Karpas-422 (cell line): ENCODE data around the gene ZBED4. TPM values are rescaled to one million over a fixed set of nuclear protein-coding genes. Genes with fewer than 3 reads are reported as not detected.
"Not testable (repeated sequence)": the region's sequence is repeated elsewhere in the genome, so short reads cannot be mapped to it uniquely, and the experiment has no call there.

Source experiments
- DNase-seq: peaks from one replicate; pipeline ENCODE4 v3.0.0-alpha.2; 2015
- H2AFZ ChIP-seq: fragments of 200-600 bp; sonication (generic); 2 replicates; pipeline ENCODE4 v1.6.1; 2014; ENCODE audit warnings: antibody characterized with exemption, low read length, mixed read lengths
- H3K27ac ChIP-seq: fragments of 200-600 bp; sonication (generic); 2 replicates; pipeline ENCODE4 v1.5.1; 2014; ENCODE audit warnings: mild to moderate bottlenecking, low read length, moderate library complexity
- H3K27me3 ChIP-seq: fragments of 200-600 bp; sonication (generic); 2 replicates; pipeline ENCODE4 v1.6.1; 2014; ENCODE audit warnings: low read length, mixed read lengths
- H3K36me3 ChIP-seq: fragments of 200-600 bp; sonication (generic); 2 replicates; pipeline ENCODE4 v1.6.1; 2014; ENCODE audit warnings: low read length, mixed read lengths; ENCODE audit not compliant: insufficient read depth
- H3K4me1 ChIP-seq: fragments of 200-600 bp; sonication (generic); 2 replicates; pipeline ENCODE4 v1.6.1; 2014; ENCODE audit warnings: mild to moderate bottlenecking, low read length, mixed read lengths
- H3K4me2 ChIP-seq: fragments of 200-600 bp; sonication (generic); 2 replicates; pipeline ENCODE4 v1.6.1; 2014; ENCODE audit warnings: low read length, low read depth, mild to moderate bottlenecking; ENCODE audit not compliant: poor library complexity, severe bottlenecking
- H3K4me3 ChIP-seq: fragments of 200-600 bp; sonication (generic); 2 replicates; pipeline ENCODE4 v1.5.1; 2014; ENCODE audit warnings: mild to moderate bottlenecking, antibody characterized with exemption, low read length, mixed read lengths
- H3K79me2 ChIP-seq: fragments of 200-600 bp; sonication (generic); 2 replicates; pipeline ENCODE4 v1.6.1; 2014; ENCODE audit warnings: mild to moderate bottlenecking, low read length, mixed read lengths
- H3K9ac ChIP-seq: fragments of 200-600 bp; sonication (generic); 2 replicates; pipeline ENCODE4 v1.6.0; 2014; ENCODE audit warnings: low read length
- H3K9me2 ChIP-seq: fragments of 200-600 bp; sonication (generic), shearing (Covaris generic); replicated peaks from 2 replicates; pipeline ENCODE4 v1.6.0; 2014; ENCODE audit warnings: mild to moderate bottlenecking, low read length, moderate library complexity; ENCODE audit not compliant: insufficient read depth
- H3K9me3 ChIP-seq: fragments of 300-700, 200-600 bp; sonication (generic); 2 replicates; pipeline ENCODE4 v1.6.1; 2014; ENCODE audit warnings: low read length, mixed read lengths
- H4K20me1 ChIP-seq: fragments of 200-600 bp; sonication (generic); 2 replicates; pipeline ENCODE4 v1.6.1; 2014; ENCODE audit warnings: mild to moderate bottlenecking, antibody characterized with exemption, low read length, low read depth; ENCODE audit not compliant: insufficient read depth
- total RNA-seq: library from RNA; depleted of rRNA; stranded (reverse); fragments of >200 nt; shearing (Covaris generic); gene quantifications from 2 replicates; pipeline ENCODE4 v1.2.3, GENCODE V29; 2014; ENCODE audit warnings: low replicate concordance

ZBED4 gene
- total RNA-seq, 1 experiment from 2014 or later = 24.6 TPM

GRCh38 chr22:49814164-49814686 lies 39.4 kb upstream of the ZBED4 start:
- H3K9me2 ChIP-seq = no peaks in the 10 kb centered on the region
- no peak overlapping the region for H3K9ac ChIP-seq
- no peak overlapping the region for H2AFZ ChIP-seq
- DNase-seq = no peak
- no peaks in the 10 kb centered on the region for H3K36me3 ChIP-seq
- no peak overlapping the region for H3K4me2 ChIP-seq
- no peaks in the 10 kb centered on the region for H3K4me1 ChIP-seq
- H3K27me3 ChIP-seq = no peaks in the 10 kb centered on the region
- no peaks in the 10 kb centered on the region for H3K9me3 ChIP-seq
- H4K20me1 ChIP-seq = peaks cover 59% of the 10 kb centered on the region
- no peak overlapping the region for H3K27ac ChIP-seq
- no peak overlapping the region for H3K4me3 ChIP-seq
- H3K79me2 ChIP-seq = peaks cover 96% of the 10 kb centered on the region

GRCh38 chr22:49814856-49815255 lies 38.8 kb upstream of the ZBED4 start:
- Histone ChIP-seq H3K79me2 (peaks cover 98% of the 10 kb centered on the region), H3K4me2 (no peak overlapping the region), H3K9me3 (no peaks in the 10 kb centered on the region), H3K4me1 (no peaks in the 10 kb centered on the region), H3K27me3 (no peaks in the 10 kb centered on the region), H2AFZ (no peak overlapping the region), H3K27ac (no peak overlapping the region), H3K4me3 (no peak overlapping the region), H3K9ac (no peak overlapping the region), H3K36me3 (no peaks in the 10 kb centered on the region), H4K20me1 (peaks cover 60% of the 10 kb centered on the region), H3K9me2 (no peaks in the 10 kb centered on the region)
- DNase-seq = no peak

- H3K9ac ChIP-seq = no peak overlapping the region
- H3K4me3 ChIP-seq = no peak overlapping the region
- no peaks in the 10 kb centered on the region for H3K4me1 ChIP-seq
- peaks cover 98% of the 10 kb centered on the region for H3K79me2 ChIP-seq
- DNase-seq = no peak
- H3K9me2 ChIP-seq = no peaks in the 10 kb centered on the region
- H2AFZ ChIP-seq = no peak overlapping the region
- no peaks in the 10 kb centered on the region for H3K9me3 ChIP-seq
- H3K4me2 ChIP-seq = no peak overlapping the region
- no peaks in the 10 kb centered on the region for H3K27me3 ChIP-seq
- H3K36me3 ChIP-seq = no peaks in the 10 kb centered on the region
- H3K27ac ChIP-seq = no peak overlapping the region
- H4K20me1 ChIP-seq = peaks cover 54% of the 10 kb centered on the region
Observed at GRCh38 chr22:49815641-49816091, 38.0 kb upstream of the ZBED4 start.

GRCh38 chr22:49817359-49817758 lies 36.3 kb upstream of the ZBED4 start:
- Histone ChIP-seq H3K36me3 (peaks cover 6% of the 10 kb centered on the region; the same call in 1 of the 2 replicates), H3K27me3 (no peaks in the 10 kb centered on the region), H4K20me1 (peaks cover 50% of the 10 kb centered on the region)

GRCh38 chr22:49820984-49821383 lies 32.7 kb upstream of the ZBED4 start:
- Histone ChIP-seq H2AFZ (no peak overlapping the region), H3K9ac (no peak overlapping the region), H4K20me1 (peaks cover 62% of the 10 kb centered on the region), H3K27ac (no peak overlapping the region), H3K9me3 (no peaks in the 10 kb centered on the region), H3K79me2 (peaks cover 99% of the 10 kb centered on the region), H3K9me2 (no peaks in the 10 kb centered on the region), H3K36me3 (peaks cover 29% of the 10 kb centered on the region; the same call in 1 of the 2 replicates), H3K27me3 (no peaks in the 10 kb centered on the region), H3K4me1 (peaks cover 7% of the 10 kb centered on the region), H3K4me3 (no peak overlapping the region), H3K4me2 (no peak overlapping the region)
- no peak for DNase-seq

More at GRCh38 chr22:49817359-49817758, 36.3 kb upstream of the ZBED4 start:
- H3K9me2 ChIP-seq = no peaks in the 10 kb centered on the region
- H3K27ac ChIP-seq = no peak overlapping the region
- H3K9me3 ChIP-seq = no peaks in the 10 kb centered on the region
- H3K4me1 ChIP-seq = no peaks in the 10 kb centered on the region
- H3K79me2 ChIP-seq = peaks cover 98% of the 10 kb centered on the region
- no peak overlapping the region for H3K4me2 ChIP-seq
- H2AFZ ChIP-seq = no peak overlapping the region
- H3K4me3 ChIP-seq = no peak overlapping the region
- no peak for DNase-seq
- H3K9ac ChIP-seq = no peak overlapping the region

- H2AFZ ChIP-seq, H3K9me2 ChIP-seq, H3K27ac ChIP-seq, H3K4me1 ChIP-seq, DNase-seq, H3K4me2 ChIP-seq, H3K27me3 ChIP-seq, H3K9ac ChIP-seq, H3K9me3 ChIP-seq, H3K4me3 ChIP-seq: not testable (repeated sequence)
- Histone ChIP-seq H3K79me2 (peaks cover 99% of the 10 kb centered on the region), H3K36me3 (peaks cover 29% of the 10 kb centered on the region; the same call in 1 of the 2 replicates), H4K20me1 (peaks cover 64% of the 10 kb centered on the region)
Observed at GRCh38 chr22:49821741-49822140, 31.9 kb upstream of the ZBED4 start.

GRCh38 chr22:49823289-49824045 lies 30.2 kb upstream of the ZBED4 start:
- Histone ChIP-seq H3K9me2 (no peaks in the 10 kb centered on the region), H2AFZ (no peak overlapping the region), H3K27ac (no peak overlapping the region), H3K9me3 (no peaks in the 10 kb centered on the region), H3K4me1 (peaks cover 15% of the 10 kb centered on the region), H3K4me2 (no peak overlapping the region), H3K36me3 (peaks cover 29% of the 10 kb centered on the region; the same call in 1 of the 2 replicates), H3K27me3 (no peaks in the 10 kb centered on the region), H4K20me1 (peaks cover 54% of the 10 kb centered on the region), H3K79me2 (peaks cover 86% of the 10 kb centered on the region), H3K9ac (no peak overlapping the region), H3K4me3 (no peak overlapping the region)
- no peak for DNase-seq

GRCh38 chr22:49824185-49824925 lies 29.3 kb upstream of the ZBED4 start:
- H3K4me1 ChIP-seq = peaks cover 23% of the 10 kb centered on the region
- H3K9me3 ChIP-seq = no peaks in the 10 kb centered on the region
- H3K9ac ChIP-seq = no peak overlapping the region
- H3K27ac ChIP-seq = no peak overlapping the region
- H3K4me3 ChIP-seq = no peak overlapping the region
- no peaks in the 10 kb centered on the region for H3K27me3 ChIP-seq
- H4K20me1 ChIP-seq = peaks cover 53% of the 10 kb centered on the region
- H3K79me2 ChIP-seq = peaks cover 78% of the 10 kb centered on the region
- no peak overlapping the region for H2AFZ ChIP-seq
- H3K36me3 ChIP-seq = peaks cover 29% of the 10 kb centered on the region; the same call in 1 of the 2 replicates
- H3K4me2 ChIP-seq = no peak overlapping the region
- DNase-seq = no peak
- no peaks in the 10 kb centered on the region for H3K9me2 ChIP-seq
